Smooth muscle cell (in vitro differentiated cells): ENCODE results near the gene AASDH. TPM values are rescaled to one million over a fixed set of nuclear protein-coding genes. Genes with fewer than 3 reads are reported as not detected.

Experiments
- DNase-seq: peaks from one replicate; lab custom pipeline; 2025; ENCODE audit not compliant: unreplicated experiment; lab: John Stamatoyannopoulos, UW
- H2AFZ ChIP-seq: fragments of 200-600 bp; sonication (generic); 2 replicates; pipeline ENCODE4 v1.6.0; 2016; ENCODE audit warnings: antibody characterized with exemption, low read depth, mild to moderate bottlenecking
- H3F3A ChIP-seq: fragments of 200-600 bp; sonication (generic); 2 replicates; pipeline ENCODE4 v1.6.0; 2017; ENCODE audit warnings: antibody characterized with exemption, low read depth
- H3K27ac ChIP-seq: fragments of 200-600 bp; sonication (generic); 2 replicates; pipeline ENCODE4 v1.5.1; 2016; ENCODE audit warnings: low read depth, mild to moderate bottlenecking
- H3K27me3 ChIP-seq: fragments of 200-600 bp; sonication (generic); 2 replicates; pipeline ENCODE4 v1.6.1; 2016; ENCODE audit warnings: low read depth, mild to moderate bottlenecking
- H3K36me3 ChIP-seq: fragments of 200-600 bp; sonication (generic); 2 replicates; pipeline ENCODE4 v1.5.1; 2016; ENCODE audit warnings: low read depth
- H3K4me1 ChIP-seq: fragments of 200-600 bp; sonication (generic); 2 replicates; pipeline ENCODE4 v1.5.1; 2016; ENCODE audit warnings: low read depth
- H3K4me2 ChIP-seq: fragments of 200-600 bp; sonication (generic); 2 replicates; pipeline ENCODE4 v1.6.0; 2016; ENCODE audit warnings: mild to moderate bottlenecking
- H3K4me3 ChIP-seq: fragments of 200-600 bp; sonication (generic); 2 replicates; pipeline ENCODE4 v1.5.1; 2016; ENCODE audit warnings: mild to moderate bottlenecking
- H3K79me2 ChIP-seq: fragments of 200-600 bp; sonication (generic); 2 replicates; pipeline ENCODE4 v1.6.0; 2016; ENCODE audit warnings: low read depth, mild to moderate bottlenecking
- H3K9ac ChIP-seq: fragments of 200-600 bp; sonication (generic); 2 replicates; pipeline ENCODE4 v1.6.0; 2016; ENCODE audit warnings: low read depth
- H3K9me3 ChIP-seq: fragments of 200-600 bp; sonication (generic); replicated peaks from 2 replicates; pipeline ENCODE4 v1.5.1; 2016; ENCODE audit warnings: low read depth
- H4K20me1 ChIP-seq: fragments of 200-600 bp; sonication (generic); 2 replicates; pipeline ENCODE4 v1.6.0; 2016; ENCODE audit warnings: low read depth
- WGBS: methylation state at CpG from one replicate; pipeline ENCODE4 v1.1.7; 2016; ENCODE audit warnings: low lambda C conversion rate; 5-methylcytosine and 5-hydroxymethylcytosine counted together
- polyA plus RNA-seq: library from polyadenylated mRNA; unstranded; fragments of >200 nt; fragmentation: Nextera tagmentation; extraction: Ambion mirVana; gene quantifications from 2 replicates; pipeline ENCODE4 v1.2.1, GENCODE V29; 2016
- total RNA-seq: library from RNA; depleted of rRNA; stranded (reverse); fragments of >200 nt; gene quantifications from 2 replicates; pipeline ENCODE4 v1.2.3, GENCODE V29; 2014
- TF ChIP-seq, protein P1 (sequence below): fragments of 200-600 bp; sonication (generic); IDR thresholded peaks from 2 replicates; pipeline ENCODE4 v1.5.1; 2017; ENCODE audit warnings: borderline replicate concordance, mild to moderate bottlenecking, antibody characterized with exemption; ENCODE audit not compliant: insufficient read depth, poor library complexity, severe bottlenecking

AASDH gene
- total and polyA plus RNA-seq, 2 experiments from 2014 or later: 7.7 to 11.3 TPM

DNA sequence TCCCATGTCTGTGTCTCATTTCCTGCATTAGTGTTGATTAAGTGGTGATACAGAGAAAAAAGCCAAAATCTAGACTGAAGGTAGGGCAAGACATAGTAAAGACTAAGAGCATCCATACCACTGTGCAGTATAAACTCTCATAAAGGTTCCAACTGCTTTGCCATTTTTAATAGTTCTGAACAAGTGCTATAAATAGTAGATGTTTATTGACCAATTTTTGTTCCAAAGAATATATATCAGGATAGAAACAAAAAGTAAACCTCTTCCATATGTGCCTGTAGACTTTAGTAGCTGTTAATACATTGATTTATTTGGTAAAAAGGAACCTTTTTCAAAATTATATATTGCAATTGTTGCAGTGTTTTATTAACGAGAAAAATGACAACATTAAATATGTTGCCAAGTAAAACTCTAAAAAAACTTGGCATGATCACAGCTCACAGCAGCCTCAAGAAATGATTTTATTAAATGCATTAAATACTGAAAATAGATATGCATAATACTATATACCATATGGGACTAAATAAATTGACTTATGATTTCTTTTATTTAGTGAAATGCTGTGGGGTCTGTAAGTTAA, 22.3 kb upstream of the AASDH start:
- H3K9me3 ChIP-seq: no peaks in the 10 kb centered on the region
- H3K4me2 ChIP-seq: peak overlapping the region; percentile 81
- no peaks in the 10 kb centered on the region for H3K27me3 ChIP-seq
- no peaks in the 10 kb centered on the region for H3F3A ChIP-seq
- peak overlapping the region; percentile 85 for H3K9ac ChIP-seq
- peak overlapping the region; percentile 95 for H3K27ac ChIP-seq
- DNase-seq: no peak
- peak overlapping the region; percentile 37 for H3K4me3 ChIP-seq
- TF ChIP-seq, protein P1, sequence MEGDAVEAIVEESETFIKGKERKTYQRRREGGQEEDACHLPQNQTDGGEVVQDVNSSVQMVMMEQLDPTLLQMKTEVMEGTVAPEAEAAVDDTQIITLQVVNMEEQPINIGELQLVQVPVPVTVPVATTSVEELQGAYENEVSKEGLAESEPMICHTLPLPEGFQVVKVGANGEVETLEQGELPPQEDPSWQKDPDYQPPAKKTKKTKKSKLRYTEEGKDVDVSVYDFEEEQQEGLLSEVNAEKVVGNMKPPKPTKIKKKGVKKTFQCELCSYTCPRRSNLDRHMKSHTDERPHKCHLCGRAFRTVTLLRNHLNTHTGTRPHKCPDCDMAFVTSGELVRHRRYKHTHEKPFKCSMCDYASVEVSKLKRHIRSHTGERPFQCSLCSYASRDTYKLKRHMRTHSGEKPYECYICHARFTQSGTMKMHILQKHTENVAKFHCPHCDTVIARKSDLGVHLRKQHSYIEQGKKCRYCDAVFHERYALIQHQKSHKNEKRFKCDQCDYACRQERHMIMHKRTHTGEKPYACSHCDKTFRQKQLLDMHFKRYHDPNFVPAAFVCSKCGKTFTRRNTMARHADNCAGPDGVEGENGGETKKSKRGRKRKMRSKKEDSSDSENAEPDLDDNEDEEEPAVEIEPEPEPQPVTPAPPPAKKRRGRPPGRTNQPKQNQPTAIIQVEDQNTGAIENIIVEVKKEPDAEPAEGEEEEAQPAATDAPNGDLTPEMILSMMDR: no peak
- no peaks in the 10 kb centered on the region for H4K20me1 ChIP-seq
- 95% methylated on average over 1 of the region's 1 CpG for WGBS
- no peaks in the 10 kb centered on the region for H3K36me3 ChIP-seq
- peaks cover 19% of the 10 kb centered on the region for H3K4me1 ChIP-seq
- peaks cover 33% of the 10 kb centered on the region for H3K79me2 ChIP-seq
- H2AFZ ChIP-seq: no peak overlapping the region

DNA sequence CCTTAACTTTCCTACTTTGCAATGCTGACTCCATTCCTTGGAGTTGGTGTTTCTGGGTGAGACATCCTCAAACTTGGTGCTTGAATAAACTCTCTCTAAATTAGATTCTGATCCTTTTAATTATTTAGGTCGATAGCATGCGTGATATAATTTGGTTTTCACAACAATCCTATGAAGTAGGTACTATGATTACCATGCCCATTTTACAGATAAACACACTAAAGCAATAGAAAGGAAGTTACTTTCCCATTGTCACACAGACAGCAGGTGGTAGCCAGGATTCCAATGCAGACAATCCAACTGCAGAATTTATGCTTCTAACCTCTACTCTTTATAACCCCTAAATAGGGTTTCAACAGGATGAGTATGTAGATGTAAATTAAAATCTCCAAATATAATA, 21.7 kb upstream of the AASDH start:
- H3K4me1 ChIP-seq: peaks cover 19% of the 10 kb centered on the region
- DNase-seq: no peak
- H3K36me3 ChIP-seq: no peaks in the 10 kb centered on the region
- H3K4me3 ChIP-seq: no peak overlapping the region
- H4K20me1 ChIP-seq: no peaks in the 10 kb centered on the region
- no peaks in the 10 kb centered on the region for H3K9me3 ChIP-seq
- no peak overlapping the region for H3K27ac ChIP-seq
- H3K4me2 ChIP-seq: no peak overlapping the region
- H3K27me3 ChIP-seq: no peaks in the 10 kb centered on the region
- no peak overlapping the region for H2AFZ ChIP-seq
- H3K9ac ChIP-seq: no peak overlapping the region
- 94% methylated on average over 2 of the region's 2 CpGs for WGBS
- TF ChIP-seq, protein P1: no peak
- no peaks in the 10 kb centered on the region for H3F3A ChIP-seq
- H3K79me2 ChIP-seq: peaks cover 28% of the 10 kb centered on the region

DNA sequence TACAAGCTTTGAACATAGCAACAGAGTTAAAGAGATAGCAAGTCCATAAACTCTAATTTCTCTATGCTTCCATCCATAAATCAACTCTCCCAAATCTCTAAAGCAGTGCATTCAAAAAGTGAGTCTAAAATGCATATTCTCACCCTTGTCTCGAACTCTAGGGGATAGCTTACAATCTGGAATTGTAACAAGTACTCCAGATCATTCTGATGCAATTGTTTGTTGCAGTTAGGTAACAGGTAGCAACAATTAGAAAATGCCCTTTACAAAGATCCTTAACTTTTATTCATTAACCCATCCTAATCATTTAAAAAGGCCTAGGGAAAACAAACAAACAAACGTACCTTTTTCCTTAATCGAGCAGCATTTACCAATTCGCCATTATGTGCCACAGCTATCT, 18.9 kb upstream of the AASDH start:
- Histone ChIP-seq H3K4me2 (no peak overlapping the region), H3K79me2 (peaks cover 12% of the 10 kb centered on the region), H3K4me1 (peaks cover 15% of the 10 kb centered on the region), H3K4me3 (no peak overlapping the region), H3K9ac (no peak overlapping the region), H3K9me3 (no peaks in the 10 kb centered on the region), H3K36me3 (no peaks in the 10 kb centered on the region), H3F3A (no peaks in the 10 kb centered on the region), H2AFZ (no peak overlapping the region), H4K20me1 (no peaks in the 10 kb centered on the region), H3K27me3 (no peaks in the 10 kb centered on the region), H3K27ac (no peak overlapping the region)
- WGBS: 93% methylated on average over 4 of the region's 4 CpGs
- TF ChIP-seq, protein P1: no peak
- no peak for DNase-seq

DNA sequence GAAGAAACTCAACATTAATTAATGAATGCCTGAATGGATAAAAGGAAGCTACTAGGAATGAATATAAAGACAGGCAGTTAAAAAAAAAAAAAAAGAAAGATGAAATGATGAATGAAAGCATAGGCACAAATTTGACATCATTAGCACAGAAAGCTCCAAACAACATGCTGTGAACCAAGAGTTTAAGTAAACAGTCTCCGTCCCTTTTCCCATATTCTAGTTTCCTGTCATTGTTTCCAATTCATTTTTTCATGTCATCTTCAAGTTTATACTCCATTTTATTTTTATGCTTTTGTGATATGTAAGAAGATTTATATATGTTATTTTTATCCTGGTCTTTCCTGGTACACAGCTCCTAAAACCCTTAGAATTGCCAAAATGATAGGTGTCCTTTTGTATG, 17.7 kb upstream of the AASDH start:
- H3K9ac ChIP-seq: no peak overlapping the region
- no peaks in the 10 kb centered on the region for H3K9me3 ChIP-seq
- TF ChIP-seq, protein P1: no peak

More for the DNA sequence above, 17.7 kb upstream of the AASDH start:
- Histone ChIP-seq H3K36me3 (no peaks in the 10 kb centered on the region), H3K4me3 (no peak overlapping the region), H3F3A (no peaks in the 10 kb centered on the region), H3K27me3 (no peaks in the 10 kb centered on the region), H4K20me1 (no peaks in the 10 kb centered on the region), H3K79me2 (peaks cover 12% of the 10 kb centered on the region), H3K27ac (no peak overlapping the region), H2AFZ (no peak overlapping the region), H3K4me2 (no peak overlapping the region), H3K4me1 (peaks cover 8% of the 10 kb centered on the region)
- DNase-seq: no peak
- WGBS: 95% methylated on average over 1 of the region's 1 CpG
